Neuronal stem cell (in vitro differentiated cells): ENCODE results near the gene POLE. TPM values are rescaled to one million over a fixed set of nuclear protein-coding genes. Genes with fewer than 3 reads are reported as not detected.

ENCODE experiments used
- DNase-seq: peaks from one replicate; pipeline ENCODE4 v3.0.0-alpha.2; 2013; ENCODE audit warnings: low spot score
- H2AFZ ChIP-seq: one replicate; pipeline ENCODE4 v1.6.1; 2013; ENCODE audit warnings: mild to moderate bottlenecking, low read length, inconsistent platforms
- H2AK5ac ChIP-seq: 2 replicates; pipeline ENCODE4 v1.6.1; 2013; ENCODE audit warnings: low read depth, mild to moderate bottlenecking, inconsistent platforms, low read length, moderate library complexity, mixed read lengths
- H2BK120ac ChIP-seq: 2 replicates; pipeline ENCODE4 v1.6.1; 2013; ENCODE audit warnings: low read depth, mild to moderate bottlenecking, inconsistent platforms, low read length, moderate library complexity, mixed read lengths
- H2BK12ac ChIP-seq: one replicate; pipeline ENCODE4 v1.6.1; 2013; ENCODE audit warnings: low read length, inconsistent platforms
- H2BK15ac ChIP-seq: 2 replicates; pipeline ENCODE4 v1.6.1; 2013; ENCODE audit warnings: mild to moderate bottlenecking, low read length, inconsistent platforms, mixed read lengths
- H2BK5ac ChIP-seq: one replicate; pipeline ENCODE4 v1.6.1; 2013; ENCODE audit warnings: inconsistent platforms, mild to moderate bottlenecking, low read length, moderate library complexity
- H3K14ac ChIP-seq: one replicate; pipeline ENCODE4 v1.6.1; 2013; ENCODE audit warnings: low read length, inconsistent platforms
- H3K18ac ChIP-seq: 2 replicates; pipeline ENCODE4 v1.6.1; 2013; ENCODE audit warnings: low read length, inconsistent platforms
- H3K23ac ChIP-seq: 2 replicates; pipeline ENCODE4 v1.6.1; 2013; ENCODE audit warnings: low read depth, mild to moderate bottlenecking, mixed read lengths, low read length, inconsistent platforms; ENCODE audit not compliant: poor library complexity
- H3K27ac ChIP-seq: replicated peaks from 3 replicates; pipeline ENCODE4 v1.5.1; 2013; ENCODE audit warnings: low read length, inconsistent platforms
- H3K27me3 ChIP-seq, 3 experiments: 2 replicates each; pipeline ENCODE4 v1.6.1; 2013; ENCODE audit warnings: low read length in 3 of 3, mild to moderate bottlenecking in 2 of 3, inconsistent platforms in 1 of 3, low read depth in 1 of 3, mixed read lengths in 1 of 3, moderate library complexity in 1 of 3; ENCODE audit not compliant: control insufficient read depth in 3 of 3, insufficient read depth in 3 of 3
- H3K36me3 ChIP-seq, 2 donors: replicated peaks in 1 of 2; 2 replicates each; pipeline ENCODE4 v1.6.1; 2013; ENCODE audit warnings: low read length in 2 of 2; ENCODE audit not compliant: control insufficient read depth in 2 of 2, insufficient read depth in 2 of 2
- H3K4ac ChIP-seq: 2 replicates; pipeline ENCODE4 v1.6.1; 2013; ENCODE audit warnings: inconsistent platforms, mild to moderate bottlenecking, low read length, moderate library complexity
- H3K4me1 ChIP-seq, 2 donors: 1 replicate in 1 of 2; 2 replicates in 1 of 2; pipeline ENCODE4 v1.6.1; 2013; ENCODE audit warnings: low read length in 2 of 2, low read depth in 1 of 2; ENCODE audit not compliant: control insufficient read depth in 2 of 2, insufficient read depth in 1 of 2
- H3K4me2 ChIP-seq: one replicate; pipeline ENCODE4 v1.6.1; 2013; ENCODE audit warnings: mild to moderate bottlenecking, low read length, inconsistent platforms; ENCODE audit not compliant: insufficient read depth, poor library complexity, severe bottlenecking
- H3K4me3 ChIP-seq, 2 donors: 2 replicates each; pipeline ENCODE4 v1.5.1; 2013; ENCODE audit warnings: low read length in 2 of 2, mild to moderate bottlenecking in 2 of 2, inconsistent platforms in 1 of 2, moderate library complexity in 1 of 2
- H3K79me1 ChIP-seq: one replicate; pipeline ENCODE4 v1.6.1; 2013; ENCODE audit warnings: low read depth, mild to moderate bottlenecking, inconsistent platforms, low read length, moderate library complexity
- H3K9ac ChIP-seq: one replicate; pipeline ENCODE4 v1.6.1; 2013; ENCODE audit warnings: mild to moderate bottlenecking, low read depth, low read length, inconsistent platforms; ENCODE audit not compliant: poor library complexity
- H3K9me3 ChIP-seq, 2 donors: replicated peaks in 1 of 2; 2 replicates each; pipeline versions ENCODE3 to v1.6.1; 2013; ENCODE audit warnings: low read length in 2 of 2, mild to moderate bottlenecking in 2 of 2, inconsistent platforms in 1 of 2, low read depth in 1 of 2, mixed read lengths in 1 of 2, moderate library complexity in 1 of 2; ENCODE audit not compliant: control insufficient read depth in 2 of 2, insufficient read depth in 1 of 2
- H4K8ac ChIP-seq: one replicate; pipeline ENCODE4 v1.6.1; 2013; ENCODE audit warnings: low read depth, mild to moderate bottlenecking, inconsistent platforms, low read length, moderate library complexity
- H4K91ac ChIP-seq: one replicate; pipeline ENCODE4 v1.6.1; 2013; ENCODE audit warnings: low read length, low read depth, mild to moderate bottlenecking, inconsistent platforms; ENCODE audit not compliant: poor library complexity
- WGBS, 2 donors: extraction: QIAGEN DNeasy Blood & Tissue Kit; methylation state at CpG; one replicate each; pipeline ENCODE4 v1.1.7; 2013; ENCODE audit warnings: missing lambda C conversion rate in 2 of 2, mixed read lengths in 1 of 2; ENCODE audit not compliant: insufficient read length in 2 of 2, insufficient replicate concordance in 1 of 2; ENCODE audit errors: extremely low coverage in 2 of 2; 5-methylcytosine and 5-hydroxymethylcytosine counted together
- polyA plus RNA-seq, 2 experiments: library from polyadenylated mRNA; stranded (reverse); fragments of 200-250 nt; gene quantifications; one replicate each; pipeline ENCODE4 v1.2.3, GENCODE V29; 2013

The POLE gene
- 34.0 TPM for polyA plus RNA-seq (2013, experiment 1 of 2)
- 33.7 TPM for polyA plus RNA-seq (2013, experiment 2 of 2)

GRCh38 chr12:132687211-132688164, at the start of gene POLE, which contains the start of gene PXMP2:
Gene POLE, minus strand, starts transcription at chr12:132687342. Its CDS starts 27 bp downstream, at chr12:132687315.
Gene PXMP2, plus strand, starts transcription at chr12:132687587. Its CDS starts 84 bp downstream, at chr12:132687671.
- H3K23ac ChIP-seq = peak within 1 kb of the TSS; percentile 80
- H3K36me3 ChIP-seq = peaks cover 7 to 35% of the 10 kb centered on the region in 2 donors
- peak within 1 kb of the TSS; percentile 88 for H3K9ac ChIP-seq
- H2BK5ac ChIP-seq = no peak within 1 kb of the TSS
- peak within 1 kb of the TSS; percentile 56 for H3K27ac ChIP-seq
- H3K79me1 ChIP-seq = peaks cover 7% of the 10 kb centered on the region
- peak within 1 kb of the TSS; percentile 71 for H3K4me2 ChIP-seq
- no CpG with 5 or more reads among the region's 134 CpGs for WGBS, 2 donors
- no peak within 1 kb of the TSS for H3K4ac ChIP-seq
- peak within 1 kb of the TSS; percentile 71 to 99 for H3K4me3 ChIP-seq
- H4K91ac ChIP-seq = peak within 1 kb of the TSS; percentile 72
- peaks cover 0 to 4% (median 0%) of the 10 kb centered on the region in 3 experiments for H3K27me3 ChIP-seq
- no peak within 1 kb of the TSS for H2BK15ac ChIP-seq
- H3K4me1 ChIP-seq = peaks cover 0 to 9% of the 10 kb centered on the region in 2 donors
- H3K9me3 ChIP-seq = peaks cover 0 to 11% of the 10 kb centered on the region in 2 donors
- no peak within 1 kb of the TSS for H4K8ac ChIP-seq
- H2BK120ac ChIP-seq = no peak within 1 kb of the TSS
- H2AK5ac ChIP-seq = peak within 1 kb of the TSS; percentile 9
- H3K18ac ChIP-seq = peak within 1 kb of the TSS; percentile 94
- DNase-seq = peak; percentile 96
- H2AFZ ChIP-seq = peak within 1 kb of the TSS; percentile 94
- peak within 1 kb of the TSS; percentile 71 for H3K14ac ChIP-seq
- H2BK12ac ChIP-seq = no peak within 1 kb of the TSS

GRCh38 chr12:132736913-132737312, 49.8 kb upstream of the POLE start:
- no CpG with 5 or more reads among the region's 15 CpGs for WGBS, 2 donors
- no peak overlapping the region for H3K9ac ChIP-seq

GRCh38 chr12:132736378-132736777, 49.2 kb upstream of the POLE start:
- Histone ChIP-seq H3K4me1 (no peaks in the 10 kb centered on the region), H3K9ac (peak overlapping the region; percentile 73), H3K27me3 (no peaks in the 10 kb centered on the region), H3K4me2 (no peak overlapping the region), H4K8ac (no peak overlapping the region), H3K9me3 (no peaks in the 10 kb centered on the region), H2BK12ac (no peak overlapping the region), H2BK120ac (no peak overlapping the region), H3K36me3 (peaks cover 68 to 96% of the 10 kb centered on the region in 2 donors), H3K79me1 (peaks cover 2% of the 10 kb centered on the region), H2BK5ac (no peak overlapping the region), H3K14ac (no peak overlapping the region), H3K27ac (no peak overlapping the region), H3K4me3 (no peak overlapping the region), H3K18ac (no peak overlapping the region), H2BK15ac (no peak overlapping the region), H3K23ac (no peak overlapping the region), H2AFZ (no peak overlapping the region), H2AK5ac (no peak overlapping the region), H4K91ac (no peak overlapping the region), H3K4ac (no peak overlapping the region)
- DNase-seq = no peak
- no CpG with 5 or more reads among the region's 12 CpGs for WGBS, 2 donors

More at GRCh38 chr12:132736913-132737312, 49.8 kb upstream of the POLE start:
- no peak overlapping the region for H3K18ac ChIP-seq
- no peak for DNase-seq
- no peaks in the 10 kb centered on the region for H3K4me1 ChIP-seq
- no peak overlapping the region for H2AFZ ChIP-seq
- no peak overlapping the region for H3K4me3 ChIP-seq
- H4K8ac ChIP-seq = no peak overlapping the region
- no peak overlapping the region for H2BK120ac ChIP-seq
- H3K27me3 ChIP-seq = no peaks in the 10 kb centered on the region
- H3K79me1 ChIP-seq = peaks cover 2% of the 10 kb centered on the region
- no peak overlapping the region for H2AK5ac ChIP-seq
- H3K4ac ChIP-seq = no peak overlapping the region
- no peak overlapping the region for H3K27ac ChIP-seq
- H2BK15ac ChIP-seq = no peak overlapping the region
- no peak overlapping the region for H3K14ac ChIP-seq
- no peak overlapping the region for H2BK12ac ChIP-seq
- no peak overlapping the region for H3K23ac ChIP-seq
- peaks cover 65 to 96% of the 10 kb centered on the region in 2 donors for H3K36me3 ChIP-seq
- no peaks in the 10 kb centered on the region for H3K9me3 ChIP-seq
- no peak overlapping the region for H2BK5ac ChIP-seq
- H4K91ac ChIP-seq = no peak overlapping the region
- H3K4me2 ChIP-seq = no peak overlapping the region

GRCh38 chr12:132735496-132735895, 48.4 kb upstream of the POLE start:
- Histone ChIP-seq H3K4me1 (no peaks in the 10 kb centered on the region), H3K4ac (no peak overlapping the region), H3K79me1 (no peaks in the 10 kb centered on the region), H3K18ac (no peak overlapping the region), H2BK12ac (no peak overlapping the region), H4K8ac (no peak overlapping the region), H4K91ac (no peak overlapping the region), H2BK15ac (no peak overlapping the region), H3K9ac (no peak overlapping the region), H3K36me3 (peaks cover 72 to 96% of the 10 kb centered on the region in 2 donors), H3K23ac (no peak overlapping the region), H3K4me3 (peak overlapping the region in 1 of 2 donors; percentile 10), H3K4me2 (no peak overlapping the region), H3K27me3 (no peaks in the 10 kb centered on the region), H2AFZ (no peak overlapping the region), H2AK5ac (no peak overlapping the region), H2BK120ac (no peak overlapping the region), H3K9me3 (no peaks in the 10 kb centered on the region), H3K14ac (no peak overlapping the region), H3K27ac (no peak overlapping the region), H2BK5ac (no peak overlapping the region)
- WGBS, 2 donors = no CpG with 5 or more reads among the region's 20 CpGs
- DNase-seq = no peak
